Epithelial cell of proximal tubule (primary cell): ENCODE measurements around the gene ATG4B. TPM values are rescaled to one million over a fixed set of nuclear protein-coding genes. Genes with fewer than 3 reads are reported as not detected.

Source experiments
- DNase-seq: peaks from one replicate; pipeline ENCODE4 v3.0.0-alpha.2; 2011; ENCODE audit warnings: low read depth
- H3K4me3 ChIP-seq: 2 replicates; pipeline ENCODE4 v1.5.1; 2011; ENCODE audit warnings: low read depth, mild to moderate bottlenecking, low read length
- total RNA-seq: library from RNA; depleted of rRNA; stranded (reverse); fragments of >200 nt; gene quantifications from 2 replicates; pipeline ENCODE4 v1.2.3, GENCODE V29; 2015
- TF ChIP-seq, protein P1 (sequence below): conservative IDR thresholded peaks from 2 replicates; pipeline ENCODE4 v1.5.1; 2012; ENCODE audit warnings: low read depth, mild to moderate bottlenecking, low read length

ATG4B gene
- total RNA-seq, 1 donor from 2014 or later, result 72.5 TPM

DNA sequence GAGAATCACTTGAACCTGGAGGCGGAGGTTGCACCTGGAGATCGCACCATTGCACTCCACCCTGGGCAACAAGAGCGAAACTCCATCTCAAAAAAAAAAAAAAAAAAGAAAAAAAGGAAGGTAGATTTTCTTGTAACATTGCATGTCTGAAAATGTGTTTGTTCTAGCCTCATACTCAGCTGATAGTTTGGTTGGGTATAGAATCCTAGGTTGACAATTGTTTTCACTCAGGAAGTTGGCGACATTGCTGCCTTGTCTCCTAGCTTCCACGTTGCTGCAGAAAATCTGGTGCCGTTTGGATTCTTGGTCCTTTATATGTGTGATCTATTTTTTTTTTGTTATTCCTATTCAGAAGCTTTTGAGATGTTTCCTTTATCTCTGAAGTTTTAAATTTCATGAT, 69.0 kb downstream of the ATG4B start:
- no peak overlapping the region for H3K4me3 ChIP-seq
- DNase-seq, result no peak
- TF ChIP-seq, protein P1, sequence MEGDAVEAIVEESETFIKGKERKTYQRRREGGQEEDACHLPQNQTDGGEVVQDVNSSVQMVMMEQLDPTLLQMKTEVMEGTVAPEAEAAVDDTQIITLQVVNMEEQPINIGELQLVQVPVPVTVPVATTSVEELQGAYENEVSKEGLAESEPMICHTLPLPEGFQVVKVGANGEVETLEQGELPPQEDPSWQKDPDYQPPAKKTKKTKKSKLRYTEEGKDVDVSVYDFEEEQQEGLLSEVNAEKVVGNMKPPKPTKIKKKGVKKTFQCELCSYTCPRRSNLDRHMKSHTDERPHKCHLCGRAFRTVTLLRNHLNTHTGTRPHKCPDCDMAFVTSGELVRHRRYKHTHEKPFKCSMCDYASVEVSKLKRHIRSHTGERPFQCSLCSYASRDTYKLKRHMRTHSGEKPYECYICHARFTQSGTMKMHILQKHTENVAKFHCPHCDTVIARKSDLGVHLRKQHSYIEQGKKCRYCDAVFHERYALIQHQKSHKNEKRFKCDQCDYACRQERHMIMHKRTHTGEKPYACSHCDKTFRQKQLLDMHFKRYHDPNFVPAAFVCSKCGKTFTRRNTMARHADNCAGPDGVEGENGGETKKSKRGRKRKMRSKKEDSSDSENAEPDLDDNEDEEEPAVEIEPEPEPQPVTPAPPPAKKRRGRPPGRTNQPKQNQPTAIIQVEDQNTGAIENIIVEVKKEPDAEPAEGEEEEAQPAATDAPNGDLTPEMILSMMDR, result no peak

DNA sequence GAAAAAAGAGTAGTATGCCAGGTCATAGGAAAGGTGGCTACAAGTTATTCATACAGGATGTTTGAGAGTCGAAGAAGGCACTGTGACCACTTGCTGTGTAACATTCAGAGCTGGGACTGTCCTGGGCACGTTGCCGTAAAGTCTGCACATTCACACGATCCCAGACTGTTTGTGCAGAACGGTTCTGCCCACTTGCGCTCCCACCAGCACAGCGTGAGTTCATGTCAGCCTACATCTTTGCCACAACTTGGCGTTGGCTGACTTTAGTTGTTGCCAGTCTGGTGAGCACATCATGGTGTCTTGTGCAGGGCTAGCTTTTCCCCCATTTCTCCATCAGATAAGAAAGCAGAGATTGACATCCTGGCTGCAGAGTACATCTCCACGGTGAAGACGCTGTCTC, 71.4 kb downstream of the ATG4B start:
- TF ChIP-seq, protein P1, result no peak
- DNase-seq, result no peak
- no peak overlapping the region for H3K4me3 ChIP-seq

DNA sequence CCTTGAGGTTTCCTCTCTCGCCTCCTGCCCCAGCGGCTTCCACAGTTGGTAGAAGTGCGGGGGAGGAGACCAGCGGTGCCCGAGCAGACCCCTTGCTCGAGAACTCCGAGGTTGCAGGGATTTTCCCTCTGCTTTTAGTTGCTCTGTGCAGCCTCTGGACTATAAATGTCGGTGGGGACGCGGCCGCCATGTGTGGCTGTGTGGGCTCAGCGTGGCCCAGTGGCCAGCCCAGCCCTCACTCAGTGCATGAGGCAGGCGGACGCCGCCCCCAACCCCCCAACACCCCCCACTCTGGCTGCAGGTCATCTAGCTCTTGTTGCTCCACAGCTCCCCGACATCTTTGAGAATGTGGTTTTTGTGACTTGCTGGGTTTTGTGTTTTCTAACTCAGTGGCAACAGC, 81.6 kb downstream of the ATG4B start:
- H3K4me3 ChIP-seq, result no peak overlapping the region
- TF ChIP-seq, protein P1, result no peak

DNA sequence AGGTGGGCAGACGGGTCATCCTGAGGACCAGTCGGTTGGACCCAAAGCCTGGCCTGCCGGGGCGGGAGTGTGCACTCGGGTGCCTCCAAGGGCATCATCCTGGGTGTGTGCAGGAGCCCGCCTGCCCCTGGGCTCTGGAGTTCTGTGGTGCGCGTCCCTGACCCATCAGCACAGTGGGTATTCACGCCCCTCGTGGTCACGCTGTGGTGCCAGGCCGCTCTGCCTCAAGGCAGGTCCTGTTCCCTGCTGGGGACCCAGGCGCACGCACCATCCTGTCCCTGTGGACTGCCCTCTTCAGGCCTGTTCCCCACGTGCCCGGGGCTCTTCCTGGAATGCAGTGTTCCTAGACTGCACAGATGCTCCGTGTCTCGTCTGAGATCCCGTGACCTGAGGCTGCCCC, 82.6 kb downstream of the ATG4B start:
- H3K4me3 ChIP-seq, result no peak overlapping the region
- TF ChIP-seq, protein P1, result no peak
- no peak for DNase-seq

More for the DNA sequence above, 81.6 kb downstream of the ATG4B start:
- no peak for DNase-seq

DNA sequence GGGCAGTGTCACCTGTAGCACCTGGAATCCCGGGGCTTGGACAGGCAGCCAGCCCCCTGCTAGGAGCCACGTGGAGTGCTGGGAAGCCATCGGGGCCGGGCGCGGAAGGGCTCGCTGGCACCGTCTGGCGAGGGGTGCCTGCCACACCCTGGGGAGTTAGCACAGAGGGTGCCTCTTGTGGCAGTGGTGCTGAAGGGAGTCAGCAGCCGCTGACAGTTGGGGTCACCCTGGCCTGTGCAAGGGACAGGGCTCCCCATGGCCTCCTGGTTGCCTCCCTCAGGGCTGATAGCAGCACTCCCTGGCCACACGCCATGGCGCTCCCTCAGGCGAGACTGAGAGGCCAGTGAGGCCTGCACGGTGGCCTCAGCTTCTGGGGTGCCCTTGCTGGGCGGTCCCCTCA, 83.1 kb downstream of the ATG4B start:
- no peak for DNase-seq
- TF ChIP-seq, protein P1, result no peak
- H3K4me3 ChIP-seq, result no peak overlapping the region

DNA sequence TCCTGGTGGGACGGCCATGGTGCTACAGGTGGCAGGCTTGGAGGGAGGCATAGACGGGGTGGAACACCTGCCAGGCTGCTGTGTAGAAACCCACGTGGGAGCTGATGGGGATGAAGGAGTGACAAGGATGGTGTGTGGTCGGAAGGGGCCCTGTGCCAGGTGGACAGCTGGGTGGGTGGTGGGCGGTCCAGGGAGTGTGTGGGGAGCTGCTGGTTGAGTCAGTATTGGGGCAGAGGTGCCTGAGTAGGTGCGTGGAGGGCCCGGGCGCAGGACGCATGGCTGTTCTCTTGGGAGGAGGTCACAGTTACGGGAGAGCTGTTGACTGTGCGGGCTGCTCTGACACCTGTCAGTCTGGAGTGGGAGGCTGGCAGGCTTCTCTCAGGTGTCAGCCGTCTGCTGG, 84.4 kb downstream of the ATG4B start:
- H3K4me3 ChIP-seq, result no peak overlapping the region
- TF ChIP-seq, protein P1, result no peak
- no peak for DNase-seq

DNA sequence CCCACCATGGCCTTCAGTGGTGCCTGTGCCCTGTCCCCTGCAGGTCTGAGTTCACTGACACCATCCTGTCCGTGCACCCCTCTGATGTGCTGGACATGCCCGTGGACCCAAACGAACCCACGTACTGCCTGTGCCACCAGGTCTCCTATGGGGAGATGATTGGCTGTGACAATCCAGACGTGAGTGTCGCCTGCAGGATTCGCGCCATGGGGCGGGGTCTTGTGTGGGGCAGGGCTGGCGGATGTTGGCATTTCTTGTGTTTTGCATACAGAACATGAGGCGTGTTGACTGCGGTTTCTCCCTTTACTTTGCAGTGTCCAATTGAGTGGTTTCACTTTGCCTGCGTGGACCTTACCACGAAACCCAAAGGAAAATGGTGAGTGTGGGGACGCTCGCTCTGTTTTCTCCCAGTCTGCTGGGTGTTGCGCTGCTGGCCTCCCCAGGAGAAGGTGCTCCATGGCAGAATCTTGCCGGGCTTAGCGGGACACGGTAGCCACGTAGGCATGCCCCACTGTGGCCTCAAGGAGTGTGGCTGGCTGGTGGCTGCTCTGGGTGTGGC, 85.5 kb downstream of the ATG4B start:
- no peak overlapping the region for H3K4me3 ChIP-seq
- TF ChIP-seq, protein P1, result no peak
- no peak for DNase-seq
